ENCODE data around the gene ACRBP. TPM values are rescaled to one million over a fixed set of nuclear protein-coding genes. Genes with fewer than 3 reads are reported as not detected.

ACRBP gene
- total RNA-seq, 1 donor = not detected

DNA sequence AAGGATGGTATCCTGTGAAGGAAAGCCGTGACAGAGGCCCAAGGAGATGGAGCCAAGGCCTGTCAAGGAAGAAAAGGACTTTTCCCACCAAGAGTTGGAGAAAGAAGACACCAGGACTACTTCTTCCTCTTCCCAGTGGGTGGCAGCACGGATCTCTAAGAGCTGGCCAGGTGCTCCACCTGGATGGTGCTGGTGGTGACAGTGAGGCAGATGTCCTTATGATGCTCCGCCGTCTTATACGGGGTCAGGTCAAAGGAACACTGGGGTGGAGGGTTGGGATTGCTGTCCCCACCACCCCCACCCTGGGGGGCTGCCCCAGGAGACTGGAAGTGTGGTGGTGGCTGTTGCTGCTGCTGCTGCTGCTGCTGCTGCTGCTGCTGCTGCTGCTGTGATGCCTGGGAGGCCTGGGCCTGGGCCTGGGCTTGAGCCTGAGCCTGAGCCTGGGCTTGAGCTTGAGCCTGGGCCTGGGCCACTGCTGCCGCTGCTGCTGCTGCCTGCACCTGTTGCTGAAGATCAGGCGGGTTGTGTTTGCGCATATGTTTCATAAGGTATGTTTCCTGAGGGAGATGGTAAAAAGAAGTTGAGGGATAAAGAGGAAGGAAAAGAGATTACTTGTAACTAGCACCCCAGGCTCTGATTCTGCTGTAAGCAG lies 20.5 kb upstream of the ACRBP start:
- TF ChIP-seq, protein P1, sequence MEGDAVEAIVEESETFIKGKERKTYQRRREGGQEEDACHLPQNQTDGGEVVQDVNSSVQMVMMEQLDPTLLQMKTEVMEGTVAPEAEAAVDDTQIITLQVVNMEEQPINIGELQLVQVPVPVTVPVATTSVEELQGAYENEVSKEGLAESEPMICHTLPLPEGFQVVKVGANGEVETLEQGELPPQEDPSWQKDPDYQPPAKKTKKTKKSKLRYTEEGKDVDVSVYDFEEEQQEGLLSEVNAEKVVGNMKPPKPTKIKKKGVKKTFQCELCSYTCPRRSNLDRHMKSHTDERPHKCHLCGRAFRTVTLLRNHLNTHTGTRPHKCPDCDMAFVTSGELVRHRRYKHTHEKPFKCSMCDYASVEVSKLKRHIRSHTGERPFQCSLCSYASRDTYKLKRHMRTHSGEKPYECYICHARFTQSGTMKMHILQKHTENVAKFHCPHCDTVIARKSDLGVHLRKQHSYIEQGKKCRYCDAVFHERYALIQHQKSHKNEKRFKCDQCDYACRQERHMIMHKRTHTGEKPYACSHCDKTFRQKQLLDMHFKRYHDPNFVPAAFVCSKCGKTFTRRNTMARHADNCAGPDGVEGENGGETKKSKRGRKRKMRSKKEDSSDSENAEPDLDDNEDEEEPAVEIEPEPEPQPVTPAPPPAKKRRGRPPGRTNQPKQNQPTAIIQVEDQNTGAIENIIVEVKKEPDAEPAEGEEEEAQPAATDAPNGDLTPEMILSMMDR (IDR thresholded peaks at IDR 0.05; ENCODE audit: insufficient read depth, low read depth, low read length) = no peak
- no peak for DNase-seq (ENCODE audit: low read depth)

DNA sequence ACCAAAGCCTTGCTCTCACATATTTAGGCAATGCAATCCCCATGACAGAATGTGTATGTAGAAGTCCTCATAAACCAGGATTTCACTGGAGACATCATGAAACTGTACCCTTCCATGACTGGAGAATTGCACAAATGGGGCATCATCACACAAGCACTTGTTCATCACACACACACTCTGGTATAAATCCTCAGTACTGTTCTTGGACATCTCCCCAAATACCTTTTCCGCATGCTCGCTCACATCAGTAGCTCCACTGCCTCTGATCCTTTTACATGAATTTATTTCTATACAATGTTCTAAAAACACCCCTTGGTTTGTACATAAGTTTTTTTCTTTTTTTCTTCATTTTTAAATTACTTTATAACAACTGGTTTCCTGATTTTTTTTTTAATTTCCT lies 19.0 kb upstream of the ACRBP start:
- TF ChIP-seq, protein P1 (IDR thresholded peaks at IDR 0.05; ENCODE audit: insufficient read depth, low read depth, low read length) = no peak
- no peak overlapping the region for H3K4me3 ChIP-seq (ENCODE audit: low read depth, low read length)
- DNase-seq (ENCODE audit: low read depth) = no peak

More for the DNA sequence above, 20.5 kb upstream of the ACRBP start:
- no peak overlapping the region for H3K4me3 ChIP-seq (ENCODE audit: low read depth, low read length)

DNA sequence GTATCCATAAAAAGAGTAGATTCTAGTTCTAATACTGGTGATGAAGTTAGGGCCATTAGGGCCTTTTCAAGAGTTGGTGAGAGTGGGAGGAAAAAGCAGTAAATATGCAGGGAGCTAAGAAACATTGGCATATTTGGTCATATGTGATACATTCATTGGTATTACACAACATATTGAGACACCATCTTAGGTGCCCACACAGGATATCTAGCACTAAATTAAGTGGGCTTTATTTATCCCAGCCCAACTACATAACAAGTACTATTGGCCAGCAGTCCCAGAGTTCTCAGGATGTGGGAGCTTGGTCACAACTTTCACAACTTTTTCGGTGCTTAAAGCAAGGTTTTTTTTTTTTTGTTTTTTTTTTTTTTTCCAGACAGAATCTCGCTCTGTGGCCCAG lies 17.7 kb upstream of the ACRBP start:
- TF ChIP-seq, protein P1 (IDR thresholded peaks at IDR 0.05; ENCODE audit: insufficient read depth, low read depth, low read length) = no peak
- DNase-seq (ENCODE audit: low read depth) = no peak
- H3K4me3 ChIP-seq (ENCODE audit: low read depth, low read length) = no peak overlapping the region

DNA sequence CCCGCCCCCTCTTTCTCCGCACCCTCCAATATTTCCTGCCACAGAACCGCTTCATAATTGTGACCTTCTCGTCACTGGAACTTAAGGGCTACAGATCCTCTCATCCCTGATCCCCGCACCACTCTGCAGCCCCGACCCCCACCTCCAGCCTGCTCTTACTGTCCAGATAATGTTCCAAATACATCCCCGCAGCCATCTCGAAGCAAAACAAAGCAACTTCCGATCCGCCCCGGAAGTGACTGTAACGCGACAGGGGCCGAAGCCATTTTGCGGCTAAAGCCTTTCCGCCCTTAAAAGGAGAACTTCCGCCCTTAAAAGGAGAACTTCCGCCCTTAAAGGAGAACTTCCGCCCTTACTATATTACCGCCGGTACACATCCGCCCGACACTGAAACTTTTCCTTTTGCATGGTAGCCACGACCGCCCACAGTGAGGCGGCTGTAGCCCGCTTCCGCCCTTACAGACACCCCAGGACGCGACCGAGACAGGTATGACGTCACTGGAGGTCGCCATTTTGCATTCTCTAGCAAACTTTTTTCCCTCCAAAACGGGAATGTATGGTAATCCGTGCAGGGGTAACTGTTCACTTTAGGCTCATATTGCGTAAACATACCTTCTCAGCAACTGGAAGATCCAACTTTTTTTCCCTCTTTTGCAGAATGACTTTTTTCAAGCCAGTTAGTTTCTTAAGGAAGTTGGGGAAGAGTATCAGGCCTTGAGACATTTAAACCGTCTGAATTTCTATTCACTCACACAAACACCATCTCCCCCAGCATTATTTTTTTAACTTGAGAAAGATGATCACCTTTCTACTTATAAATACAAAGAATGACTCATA lies 15.9 kb upstream of the ACRBP start, which contains the start of gene ING4:
TSS of gene ING4 (minus strand) at position 214 of the 837 bp plus-strand sequence. CDS start at position 196, 18 bp downstream.
- TF ChIP-seq, protein P1 (IDR thresholded peaks at IDR 0.05; ENCODE audit: insufficient read depth, low read depth, low read length) = no peak

DNA sequence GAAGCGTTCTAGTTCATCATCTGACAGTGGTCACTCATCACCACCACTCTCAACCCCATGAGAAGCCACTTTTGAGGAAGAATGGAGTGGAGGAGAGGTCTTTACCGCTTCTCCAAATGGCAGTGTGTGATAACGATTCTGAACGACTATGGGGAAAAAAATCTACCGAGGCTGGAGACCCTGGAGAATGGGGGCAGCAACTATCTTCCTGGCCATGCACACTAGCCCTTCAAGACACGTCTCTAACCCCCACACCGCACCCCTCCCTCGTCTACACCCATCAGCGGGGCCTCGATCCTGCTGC lies 15.3 kb upstream of the ACRBP start:
- DNase-seq (ENCODE audit: low read depth) = no peak
- TF ChIP-seq, protein P1 (IDR thresholded peaks at IDR 0.05; ENCODE audit: insufficient read depth, low read depth, low read length) = no peak
- peak overlapping the region; percentile 97 for H3K4me3 ChIP-seq (ENCODE audit: low read depth, low read length)

More for the DNA sequence above, 15.9 kb upstream of the ACRBP start, which contains the start of gene ING4:
- H3K4me3 ChIP-seq (ENCODE audit: low read depth, low read length) = peak within 1 kb of the TSS; percentile 97
- DNase-seq (ENCODE audit: low read depth) = peak; percentile 100

DNA sequence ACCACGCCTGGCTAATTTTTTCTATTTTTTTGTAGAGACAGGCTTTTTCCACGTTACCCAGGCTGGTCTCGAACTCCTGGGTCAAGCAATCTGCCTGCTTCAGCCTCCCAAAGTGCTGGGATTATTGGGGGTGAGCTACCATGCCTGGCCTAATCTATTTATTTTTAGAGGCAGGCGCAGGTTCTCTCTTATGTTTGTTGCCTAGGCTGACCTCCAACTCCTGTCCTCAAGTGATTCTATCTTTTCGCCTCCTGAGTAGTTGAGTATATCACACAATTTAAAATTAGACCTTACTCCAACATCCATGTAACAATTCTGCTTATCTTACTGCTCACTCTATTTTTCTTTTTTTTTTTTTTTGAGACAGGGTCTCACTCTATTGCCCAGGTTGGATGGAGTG lies 6.8 kb upstream of the ACRBP start:
- DNase-seq (ENCODE audit: low read depth) = no peak
- H3K4me3 ChIP-seq (ENCODE audit: low read depth, low read length) = no peak overlapping the region
- TF ChIP-seq, protein P1 (IDR thresholded peaks at IDR 0.05; ENCODE audit: insufficient read depth, low read depth, low read length) = no peak

Data from fibroblast of villous mesenchyme (primary cell).